IMR-90 (cell line): Measurements from ENCODE around the gene ABCB9.

Source experiments
- BHLHE40 ChIP-seq: fragments of 150-350 bp; IDR thresholded peaks from 2 replicates; pipeline ENCODE4 v1.6.1; 2016; ENCODE audit warnings: mild to moderate bottlenecking, low read depth, low read length
- CHD1 ChIP-seq: IDR thresholded peaks from 2 replicates; pipeline ENCODE4 v1.6.1; 2012; ENCODE audit warnings: low read depth, low read length, improper control_type of control experiment
- CTCF ChIP-seq: conservative IDR thresholded peaks from 2 replicates; pipeline ENCODE4 v1.5.1; 2012; ENCODE audit warnings: mild to moderate bottlenecking, low read depth, low read length, improper control_type of control experiment
- ELK1 ChIP-seq: fragments of 150-350 bp; IDR thresholded peaks from 2 replicates; pipeline ENCODE4 v1.6.1; 2016; ENCODE audit warnings: low read depth, mild to moderate bottlenecking, low read length, moderate library complexity, borderline replicate concordance
- NFE2L2 ChIP-seq: fragments of 150-350 bp; IDR thresholded peaks from 2 replicates; pipeline ENCODE4 v1.6.1; 2016; ENCODE audit warnings: low read depth, mild to moderate bottlenecking, low read length
- POLR2A ChIP-seq: IDR thresholded peaks from 2 replicates; pipeline ENCODE4 v1.6.1; 2012; ENCODE audit warnings: mild to moderate bottlenecking, low read depth, low read length
- USF2 ChIP-seq: fragments of 150-350 bp; IDR thresholded peaks from 2 replicates; pipeline ENCODE4 v1.6.1; 2017; ENCODE audit warnings: mild to moderate bottlenecking, antibody characterized with exemption, low read length, low read depth

- TF ChIP-seq USF2 = no peak
- TF ChIP-seq CTCF = no peak
- TF ChIP-seq BHLHE40 = no peak
- TF ChIP-seq CHD1 = no peak
- TF ChIP-seq POLR2A = no peak
- TF ChIP-seq ELK1 = no peak
- TF ChIP-seq NFE2L2 = no peak
Measured at GRCh38 chr12:123000578-123000977, 34.3 kb upstream of the ABCB9 start.
